ENCODE results near the gene AUTS2.
A peak's percentile ranks its signal among the peaks of the same experiment; 100 is the strongest.

Gene AUTS2

DNA sequence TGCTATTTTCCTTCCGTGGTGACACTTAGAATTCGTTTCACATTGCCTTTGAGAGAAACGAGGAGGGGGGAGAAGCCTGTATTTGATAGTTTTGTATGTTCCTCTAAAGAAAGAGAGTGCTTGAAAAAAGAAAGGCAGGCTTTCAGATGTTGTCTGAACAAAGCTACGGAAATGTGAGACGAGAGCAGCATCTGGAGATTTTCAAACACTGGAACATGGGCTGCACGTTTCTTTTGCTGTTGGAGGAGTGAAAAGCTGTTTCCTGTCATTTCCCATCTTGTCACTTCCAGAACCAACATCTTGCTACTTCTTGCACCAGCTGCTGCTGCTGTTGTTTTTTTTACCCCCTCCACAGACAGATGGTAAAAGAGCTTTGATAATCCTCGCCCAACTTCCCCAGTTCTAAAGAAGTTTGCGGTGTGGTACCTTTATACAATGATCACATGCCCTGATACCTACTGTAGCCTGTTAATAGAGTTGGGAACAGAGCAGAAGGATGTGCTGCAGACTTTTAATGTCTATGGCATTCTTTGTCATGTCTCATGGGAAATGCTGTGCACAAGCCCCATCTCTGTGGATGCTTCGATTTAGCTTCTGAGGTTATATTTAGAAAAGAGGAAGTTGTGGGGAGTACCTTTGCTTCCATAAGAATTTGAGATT is 408.1 kb downstream of the AUTS2 start:
- TF ChIP-seq, protein P1, sequence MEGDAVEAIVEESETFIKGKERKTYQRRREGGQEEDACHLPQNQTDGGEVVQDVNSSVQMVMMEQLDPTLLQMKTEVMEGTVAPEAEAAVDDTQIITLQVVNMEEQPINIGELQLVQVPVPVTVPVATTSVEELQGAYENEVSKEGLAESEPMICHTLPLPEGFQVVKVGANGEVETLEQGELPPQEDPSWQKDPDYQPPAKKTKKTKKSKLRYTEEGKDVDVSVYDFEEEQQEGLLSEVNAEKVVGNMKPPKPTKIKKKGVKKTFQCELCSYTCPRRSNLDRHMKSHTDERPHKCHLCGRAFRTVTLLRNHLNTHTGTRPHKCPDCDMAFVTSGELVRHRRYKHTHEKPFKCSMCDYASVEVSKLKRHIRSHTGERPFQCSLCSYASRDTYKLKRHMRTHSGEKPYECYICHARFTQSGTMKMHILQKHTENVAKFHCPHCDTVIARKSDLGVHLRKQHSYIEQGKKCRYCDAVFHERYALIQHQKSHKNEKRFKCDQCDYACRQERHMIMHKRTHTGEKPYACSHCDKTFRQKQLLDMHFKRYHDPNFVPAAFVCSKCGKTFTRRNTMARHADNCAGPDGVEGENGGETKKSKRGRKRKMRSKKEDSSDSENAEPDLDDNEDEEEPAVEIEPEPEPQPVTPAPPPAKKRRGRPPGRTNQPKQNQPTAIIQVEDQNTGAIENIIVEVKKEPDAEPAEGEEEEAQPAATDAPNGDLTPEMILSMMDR (conservative IDR thresholded peaks at IDR 0.05; ENCODE audit: low read length), result no peak

DNA sequence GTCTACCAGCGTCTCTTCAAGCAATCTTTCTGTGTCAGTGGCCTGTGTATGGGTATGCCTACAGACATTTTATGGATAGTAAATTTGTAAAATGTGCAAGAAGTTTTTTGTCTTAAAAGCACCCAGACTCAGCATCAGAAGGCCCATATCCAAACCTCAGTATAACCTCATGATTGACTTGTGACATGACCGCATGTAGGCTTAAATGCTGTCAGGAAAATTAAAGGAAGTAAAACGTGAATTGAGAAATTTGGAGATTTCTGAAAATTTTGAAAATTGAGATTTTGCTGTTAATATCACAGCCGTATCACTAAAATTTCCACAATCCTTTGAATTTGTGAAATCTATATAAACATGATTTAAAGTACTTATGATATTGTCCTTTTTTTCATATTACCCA is 410.2 kb downstream of the AUTS2 start:
- H3K4me3 ChIP-seq (ENCODE audit: low read length), result no peak overlapping the region
- TF ChIP-seq, protein P1 (conservative IDR thresholded peaks at IDR 0.05; ENCODE audit: low read length), result no peak
- no peak for DNase-seq (ENCODE audit: low read depth)

More for the DNA sequence above, 408.1 kb downstream of the AUTS2 start:
- DNase-seq (ENCODE audit: low read depth), result peak; percentile 40
- H3K4me3 ChIP-seq (ENCODE audit: low read length), result no peak overlapping the region

DNA sequence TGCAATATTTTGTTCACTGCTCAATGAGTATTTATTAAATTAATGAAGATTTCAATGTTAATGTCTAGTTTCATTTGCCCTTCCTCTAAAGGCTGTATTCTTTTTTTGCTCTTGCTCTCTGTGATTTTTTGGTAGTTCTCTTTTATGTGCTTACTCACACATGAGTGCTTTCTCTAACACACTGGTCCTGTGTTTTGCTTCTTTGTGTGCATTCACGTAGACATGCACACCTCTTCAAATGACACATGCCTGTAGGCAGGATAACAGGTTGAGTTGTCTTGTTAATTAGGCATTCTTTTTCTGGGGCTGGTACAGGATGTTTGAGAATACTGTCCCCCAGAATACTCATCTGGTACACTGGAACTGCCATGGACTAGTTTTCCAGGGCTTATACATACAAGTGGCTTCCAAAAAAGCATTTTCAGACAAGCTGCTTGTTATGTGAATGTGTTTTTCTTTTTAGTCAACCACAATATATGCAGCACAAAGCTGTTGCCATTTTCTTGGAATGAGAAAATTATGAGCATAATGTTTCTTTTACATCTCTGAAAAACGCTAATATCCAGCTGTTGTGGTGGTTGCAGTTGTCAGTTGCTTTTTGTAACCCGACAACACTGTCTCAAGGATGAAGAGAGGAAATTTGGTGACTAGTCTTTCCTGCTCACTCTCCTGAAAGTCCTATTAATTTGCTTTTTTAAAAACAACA is 416.4 kb downstream of the AUTS2 start:
- DNase-seq (ENCODE audit: low read depth), result no peak
- TF ChIP-seq, protein P1 (conservative IDR thresholded peaks at IDR 0.05; ENCODE audit: low read length), result no peak
- H3K4me3 ChIP-seq (ENCODE audit: low read length), result no peak overlapping the region

DNA sequence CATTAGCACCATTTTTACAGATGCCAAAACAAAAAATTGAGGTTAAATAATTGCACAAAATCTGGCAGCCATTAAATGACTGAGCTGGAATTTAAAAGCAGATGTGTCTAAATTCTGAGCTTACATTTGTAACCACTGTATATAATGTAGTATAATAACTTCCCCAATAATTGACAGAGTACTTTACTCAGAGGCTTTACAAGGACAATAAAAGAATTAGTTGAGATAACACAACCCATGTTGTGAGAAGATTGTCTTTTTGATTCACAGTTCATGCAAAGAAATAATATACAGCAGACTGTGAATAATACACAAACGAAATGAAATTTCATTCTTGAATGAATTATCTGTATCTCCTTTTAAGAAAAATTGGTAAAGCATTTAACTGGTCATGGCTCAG is 417.1 kb downstream of the AUTS2 start:
- DNase-seq (ENCODE audit: low read depth), result peak; percentile 24
- TF ChIP-seq, protein P1 (conservative IDR thresholded peaks at IDR 0.05; ENCODE audit: low read length), result no peak
- H3K4me3 ChIP-seq (ENCODE audit: low read length), result no peak overlapping the region

DNA sequence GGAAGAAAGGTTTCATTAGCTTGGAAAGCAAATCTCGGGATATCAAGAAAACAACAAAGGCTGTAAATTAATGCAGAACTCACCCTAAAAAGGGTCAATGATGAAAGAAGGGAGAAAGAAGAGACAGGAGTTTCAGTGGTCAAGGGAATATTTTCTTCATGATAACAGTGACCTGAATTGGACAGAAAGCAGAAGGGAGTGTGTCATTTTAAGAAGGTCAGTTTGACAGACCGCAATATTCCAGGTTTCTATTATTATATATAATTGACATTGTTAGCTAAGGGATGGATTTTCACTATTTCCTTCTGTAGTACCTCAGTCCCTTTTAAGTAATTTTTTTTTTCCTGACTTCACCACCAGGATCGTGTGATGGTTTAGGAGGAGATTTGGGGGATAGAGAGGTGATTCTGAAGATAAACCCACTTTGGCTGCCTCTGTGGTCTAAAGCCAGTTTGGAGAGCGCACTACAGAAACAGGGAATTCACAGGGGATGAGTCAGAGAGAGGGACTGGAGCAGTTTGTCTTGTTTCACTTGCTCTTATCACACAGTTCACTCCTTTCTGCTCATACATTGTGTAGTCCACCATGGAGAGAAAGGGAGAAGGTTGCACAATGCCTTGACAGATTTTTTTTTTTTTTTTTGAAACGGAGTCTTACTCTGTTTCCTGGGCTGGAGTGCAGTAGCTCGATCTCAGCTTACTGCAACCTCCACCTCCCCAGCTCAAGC is 417.9 kb downstream of the AUTS2 start:
- TF ChIP-seq, protein P1 (conservative IDR thresholded peaks at IDR 0.05; ENCODE audit: low read length), result no peak
- peak; percentile 57 for DNase-seq (ENCODE audit: low read depth)
- H3K4me3 ChIP-seq (ENCODE audit: low read length), result no peak overlapping the region

DNA sequence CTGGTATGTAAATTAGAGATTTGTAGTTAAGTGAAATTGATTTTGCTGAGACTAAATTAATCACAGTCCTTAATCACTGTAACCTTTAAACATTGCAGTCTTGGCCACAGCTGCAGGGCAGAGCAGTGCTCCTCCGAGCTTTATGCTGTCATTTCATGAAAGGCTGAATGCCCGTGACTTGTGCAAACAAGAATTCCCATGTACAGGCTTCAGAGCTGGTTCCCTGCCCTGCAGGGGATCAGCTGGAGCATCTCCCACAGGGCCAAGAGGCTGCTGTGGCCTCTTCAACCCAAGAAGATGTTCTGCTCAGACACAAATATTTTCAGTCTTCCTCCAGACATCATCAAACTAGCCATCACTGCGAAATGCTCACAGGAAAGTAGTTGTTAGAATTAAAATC is 419.1 kb downstream of the AUTS2 start:
- no peak overlapping the region for H3K4me3 ChIP-seq (ENCODE audit: low read length)
- DNase-seq (ENCODE audit: low read depth), result no peak
- TF ChIP-seq, protein P1 (conservative IDR thresholded peaks at IDR 0.05; ENCODE audit: low read length), result no peak

Measured in AG10803 (cell line).